ENCODE results near the gene BECN2. TPM values are rescaled to one million over a fixed set of nuclear protein-coding genes. Genes with fewer than 3 reads are reported as not detected.

BECN2 gene
- total RNA-seq, 1 experiment from 2014 or later = not detected

- H3K27me3 Mint-ChIP-seq (ENCODE audit: low read depth) = no peaks in the 10 kb centered on the region; the same call in 1 of the 2 replicates
- Histone ChIP-seq H3K4me2 (ENCODE audit: insufficient read depth, insufficient read length, low read length) (no peak overlapping the region), H3K23ac (ENCODE audit: insufficient read length, low read depth, low read length) (no peak overlapping the region), H4K5ac (ENCODE audit: insufficient read length, low read depth, low read length) (no peak overlapping the region), H2BK20ac (ENCODE audit: low read depth, low read length, poor library complexity, severe bottlenecking) (no peak overlapping the region), H3K27me3 (ENCODE audit: insufficient read depth, low read length) (no peaks in the 10 kb centered on the region), H3K18ac (ENCODE audit: insufficient read length, low read depth, low read length) (no peak overlapping the region), H3K56ac (ENCODE audit: insufficient read length, low read depth, low read length) (no peak overlapping the region), H3K79me1 (ENCODE audit: insufficient read depth, low read depth, low read length, poor library complexity, severe bottlenecking) (no peaks in the 10 kb centered on the region), H4K91ac (ENCODE audit: insufficient read length, low read depth, low read length) (no peak overlapping the region), H3K27ac (ENCODE audit: insufficient read length, low read depth, low read length) (no peak overlapping the region), H2BK5ac (ENCODE audit: insufficient read length, low read length) (no peak overlapping the region), H4K20me1 (ENCODE audit: control insufficient read depth, insufficient read depth, insufficient read length) (no peaks in the 10 kb centered on the region), H3K4ac (ENCODE audit: low read depth, low read length) (no peak overlapping the region), H2BK12ac (ENCODE audit: insufficient read length, low read depth, low read length) (no peak overlapping the region), H3K14ac (ENCODE audit: insufficient read depth, low read length) (no peak overlapping the region), H3K9me3 (ENCODE audit: control insufficient read depth, low read depth, low read length) (no peaks in the 10 kb centered on the region), H3T11ph (ENCODE audit: low read length) (no peak overlapping the region), H2AFZ (ENCODE audit: low read length) (no peak overlapping the region), H2BK120ac (ENCODE audit: low read depth, low read length, poor library complexity, severe bottlenecking) (no peak overlapping the region), H2AK5ac (ENCODE audit: insufficient read length, low read length) (no peak overlapping the region), H4K8ac (replicated peaks; ENCODE audit: insufficient read length, low read depth, low read length) (no peak overlapping the region), H3K79me2 (ENCODE audit: insufficient read depth, low read length) (no peaks in the 10 kb centered on the region), H3K9ac (ENCODE audit: extremely low read depth, insufficient read length, low read length) (no peak overlapping the region), H3K23me2 (ENCODE audit: insufficient read length, low read depth, low read length, poor library complexity, severe bottlenecking) (no peaks in the 10 kb centered on the region), H2BK15ac (ENCODE audit: low read depth, low read length) (no peak overlapping the region), H3K4me1 (ENCODE audit: insufficient read depth, low read length) (no peaks in the 10 kb centered on the region)
- WGBS (ENCODE audit: extremely low coverage, insufficient read length, low lambda C conversion rate) = no CpG with 5 or more reads among the region's 5 CpGs
- peaks cover 5 to 13% of the 10 kb centered on the region in 2 experiments; a peak in 3 of 4 replicates for H3K4me1 Mint-ChIP-seq
- H3K4me3 Mint-ChIP-seq = no peak overlapping the region
- no peak for DNase-seq
- H3K27ac Mint-ChIP-seq = no peak overlapping the region; a peak in 1 of 7 replicates
- no peak for TF ChIP-seq CTCF (conservative IDR thresholded peaks at IDR 0.05)
- H3K36me3 Mint-ChIP-seq (ENCODE audit: insufficient read depth in 1 of 3, low read depth in 3 of 3) = peaks cover 0 to 3% (median 0%) of the 10 kb centered on the region in 3 experiments; a peak in 3 of 7 replicates
- no peaks in the 10 kb centered on the region for H3K9me3 Mint-ChIP-seq
Observed at GRCh38 chr1:241918879-241919278, 38.7 kb upstream of the BECN2 start.

Data from H9 (cell line).